ENCODE data around the gene ACIN1.

The ACIN1 gene

DNA sequence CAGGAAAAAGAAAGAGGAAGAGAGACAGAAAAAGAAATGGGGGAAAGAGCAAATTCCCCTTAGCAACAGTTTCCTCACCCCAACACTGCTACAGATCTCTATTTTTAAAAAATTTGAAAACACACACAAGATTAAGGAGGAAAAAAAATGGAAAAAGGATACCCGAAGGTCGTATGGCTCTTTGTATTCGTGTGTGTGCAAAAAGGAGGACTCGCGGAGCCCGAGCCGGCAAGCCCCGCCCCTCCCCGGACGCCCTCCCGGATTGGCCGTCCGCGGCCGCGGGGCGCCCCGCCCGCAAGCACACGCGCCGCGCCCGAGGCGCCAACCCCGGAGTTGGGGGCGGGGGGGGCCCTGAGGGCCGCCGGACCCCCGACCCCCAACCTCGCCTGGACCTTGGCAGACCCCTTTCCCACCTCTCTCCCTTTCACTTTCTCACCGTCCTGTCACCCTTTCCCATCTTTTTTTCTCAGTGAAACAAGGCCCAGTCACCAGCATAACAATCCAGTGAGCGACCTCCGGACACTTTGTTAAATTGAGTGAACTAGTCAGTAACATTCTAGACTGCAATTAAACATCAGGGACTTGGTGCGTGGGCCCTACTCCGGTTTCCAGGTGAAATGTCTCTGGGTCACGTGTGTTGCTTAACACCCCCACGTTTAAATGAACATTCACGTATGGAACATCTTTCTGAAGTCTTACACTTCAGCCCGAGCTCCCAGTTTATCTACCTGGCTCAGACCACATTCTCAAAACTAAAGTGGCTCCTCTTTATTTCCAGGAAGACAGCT, 84.8 kb downstream of the ACIN1 start, which contains the start of gene C14orf93:
C14orf93 (minus strand) TSS at position 205 of the 788 bp plus-strand sequence. CDS start 11,120 bp downstream, outside the sequence.
- peaks cover 13% of the 10 kb centered on the region; the same call in 1 of the 2 replicates for H3K4me1 ChIP-seq (ENCODE audit: insufficient read depth, low read length)
- H3K27me3 ChIP-seq (ENCODE audit: insufficient read depth, low read length), result no peaks in the 10 kb centered on the region
- peak within 1 kb of the TSS; percentile 71; the same call in 1 of the 2 replicates for H3K9ac ChIP-seq (ENCODE audit: low read depth, low read length)
- H3K36me3 ChIP-seq (ENCODE audit: insufficient read depth, low read depth, low read length), result no peaks in the 10 kb centered on the region
- peak within 1 kb of the TSS; percentile 33 for H3K27ac ChIP-seq (ENCODE audit: low read length)
- H3K4me3 ChIP-seq (ENCODE audit: low read length), result peak within 1 kb of the TSS; percentile 60
- no peaks in the 10 kb centered on the region for H3K9me3 ChIP-seq (ENCODE audit: insufficient read depth, low read depth, low read length)

- Histone ChIP-seq H3K36me3 (ENCODE audit: insufficient read depth, low read depth, low read length) (no peaks in the 10 kb centered on the region), H3K9ac (ENCODE audit: low read depth, low read length) (peak overlapping the region; percentile 45; the same call in 1 of the 2 replicates), H3K4me3 (ENCODE audit: low read length) (peak overlapping the region; percentile 60), H3K27me3 (ENCODE audit: insufficient read depth, low read length) (no peaks in the 10 kb centered on the region), H3K9me3 (ENCODE audit: insufficient read depth, low read depth, low read length) (no peaks in the 10 kb centered on the region), H3K4me1 (ENCODE audit: insufficient read depth, low read length) (peaks cover 13% of the 10 kb centered on the region; the same call in 1 of the 2 replicates), H3K27ac (ENCODE audit: low read length) (peak overlapping the region; percentile 33)
Observed at GRCh38 chr14:23009483-23009938, 85.4 kb downstream of the ACIN1 start.

- H3K9ac ChIP-seq (ENCODE audit: low read depth, low read length), result no peak overlapping the region
Observed at GRCh38 chr14:23008831-23009230, 86.1 kb downstream of the ACIN1 start.

More at GRCh38 chr14:23008831-23009230, 86.1 kb downstream of the ACIN1 start:
- Histone ChIP-seq H3K9me3 (ENCODE audit: insufficient read depth, low read depth, low read length) (no peaks in the 10 kb centered on the region), H3K4me3 (ENCODE audit: low read length) (no peak overlapping the region), H3K27me3 (ENCODE audit: insufficient read depth, low read length) (no peaks in the 10 kb centered on the region), H3K36me3 (ENCODE audit: insufficient read depth, low read depth, low read length) (no peaks in the 10 kb centered on the region), H3K27ac (ENCODE audit: low read length) (no peak overlapping the region), H3K4me1 (ENCODE audit: insufficient read depth, low read length) (peaks cover 13% of the 10 kb centered on the region; the same call in 1 of the 2 replicates)

All from iPS-20b (cell line).